Upper lobe of left lung (tissue), 6 donors: ENCODE results near the gene BACE2. TPM values are rescaled to one million over a fixed set of nuclear protein-coding genes. Genes with fewer than 3 reads are reported as not detected.

Experiments
- ATAC-seq, 2 donors: fragments of 200-7000 bp; cut with Tn5 transposase; one replicate each; pipeline ENCODE4 v1.9.1; 2022; ENCODE audit warnings: mild to moderate bottlenecking in 2 of 2, moderate library complexity in 2 of 2; ENCODE audit not compliant: low FRiP score in 2 of 2
- DNase-seq, 2 donors: peaks; one replicate each; pipeline ENCODE4 v3.0.0-alpha.2; 2019 to 2020
- H3K27ac ChIP-seq, 4 donors: fragments of 200-600 bp; sonication (generic); one replicate each; pipeline ENCODE4 v1.5.1; 2016 to 2019
- H3K27me3 ChIP-seq, 4 donors: fragments of 200-600 bp; sonication (generic); one replicate each; pipeline ENCODE4 v1.5.1; 2017 to 2019
- H3K36me3 ChIP-seq, 4 donors: fragments of 200-600 bp; sonication (generic); one replicate each; pipeline ENCODE4 v1.5.1; 2016 to 2019
- H3K4me1 ChIP-seq, 4 donors: fragments of 200-600 bp; sonication (generic); one replicate each; pipeline ENCODE4 v1.5.1; 2018 to 2019
- H3K4me3 ChIP-seq, 4 donors: fragments of 200-600 bp; sonication (generic); one replicate each; pipeline ENCODE4 v1.5.1; 2017 to 2019; ENCODE audit warnings: mild to moderate bottlenecking in 2 of 4, moderate library complexity in 1 of 4
- H3K9me3 ChIP-seq, 4 donors: fragments of 200-600 bp; sonication (generic); one replicate each; pipeline ENCODE4 v1.5.1; 2018 to 2019
- CTCF ChIP-seq, 6 experiments: fragments of 450-650 bp in 4 of 6; fragments of 200-600 bp in 2 of 6; sonication (generic) in 2 of 6; IDR thresholded peaks; one replicate each; pipeline ENCODE4 v1.5.1; 2016 to 2019; ENCODE audit warnings: antibody characterized with exemption in 6 of 6
- EP300 ChIP-seq, 4 donors: sonication (generic); formaldehyde crosslinking; IDR thresholded peaks; one replicate each; pipeline ENCODE4 v1.5.1; 2017; ENCODE audit warnings: antibody characterized with exemption in 4 of 4, control low read depth in 2 of 4
- POLR2A ChIP-seq, 4 donors: fragments of 450-650 bp; IDR thresholded peaks; one replicate each; pipeline ENCODE4 v1.5.1; 2016 to 2017; ENCODE audit warnings: antibody characterized with exemption in 4 of 4, mild to moderate bottlenecking in 2 of 4
- POLR2AphosphoS5 ChIP-seq, 2 donors: sonication (generic); formaldehyde crosslinking; IDR thresholded peaks; one replicate each; pipeline ENCODE4 v1.5.1; 2017; ENCODE audit warnings: antibody characterized with exemption in 2 of 2
- WGBS, 2 donors: methylation state at CpG; one replicate each; pipeline ENCODE4 v1.1.5; 2017 to 2018; 5-methylcytosine and 5-hydroxymethylcytosine counted together
- total RNA-seq, 6 donors: library from RNA; depleted of rRNA in 4 of 6; stranded (reverse); fragments of >200 nt in 4 of 6; gene quantifications; one replicate each; pipeline versions ENCODE4 v1.1.0 to v1.2.1, GENCODE V29; 2016 to 2021
- donor health status: DM: no; HTN: no; CAD: no; lungs with moderate emphysema.
- donor health status: DM: no; HTN: yes; CAD: no; lungs with severe emphysema.

BACE2 gene
- total RNA-seq, 6 donors from 2014 or later: 15.1 to 43.0 (median 26.3) TPM

DNA sequence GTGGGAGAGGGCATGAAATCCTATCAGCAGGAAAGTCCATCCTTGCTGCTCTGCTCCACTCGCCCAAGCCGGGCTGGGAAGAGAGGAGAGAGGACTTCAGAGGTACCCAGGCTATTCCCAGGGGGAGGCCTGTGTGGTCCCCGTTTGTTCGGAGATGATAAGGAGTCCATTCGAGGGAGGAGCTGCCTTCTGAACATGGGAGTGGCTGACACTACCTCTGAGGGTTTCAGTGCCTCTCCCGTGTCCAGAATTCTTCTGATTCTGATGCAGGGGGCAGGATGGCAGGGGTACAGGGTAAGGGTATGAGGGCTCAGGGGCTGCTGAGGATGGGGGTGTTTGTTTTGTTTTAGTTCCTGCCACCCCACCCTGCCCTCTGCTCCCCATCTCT is 40.4 kb downstream of the BACE2 start:
- WGBS, 2 donors: 80 to 86% methylated on average over 6 of the region's 6 CpGs
- H3K4me3 ChIP-seq: no peak overlapping the region

DNA sequence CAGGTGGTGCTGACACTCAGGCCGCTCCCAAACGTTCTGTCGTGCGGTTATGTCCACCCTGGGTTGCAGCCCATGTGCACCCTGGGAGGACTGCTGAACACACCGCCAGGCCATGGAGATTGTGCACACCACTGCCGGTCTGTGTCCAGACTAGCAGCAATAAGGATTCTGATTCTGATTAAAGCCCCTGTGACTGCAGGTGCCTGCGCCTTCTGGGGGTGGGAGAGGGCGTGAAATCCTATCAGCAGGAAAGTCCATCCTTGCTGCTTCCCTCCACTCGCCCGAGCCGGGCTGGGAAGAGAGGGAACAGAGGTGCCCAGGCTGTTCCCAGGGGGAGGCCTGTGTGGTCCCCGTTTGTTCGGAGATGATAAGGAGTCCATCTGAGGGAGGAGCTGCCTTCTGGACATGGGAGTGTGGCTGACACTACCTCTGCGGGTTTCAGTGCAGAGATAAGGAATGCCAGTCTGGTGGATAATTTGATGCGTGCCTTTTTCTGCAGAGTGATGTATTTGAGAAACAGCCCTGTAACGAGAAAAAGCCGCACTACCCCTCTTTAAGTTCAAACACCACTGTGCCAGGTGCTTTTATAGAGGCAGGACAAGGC is 41.2 kb downstream of the BACE2 start:
- WGBS, 2 donors: 90 to 96% methylated on average over 16 to 17 of the region's 17 CpGs
- DNase-seq (no peak), ATAC-seq (no peak)
- H3K4me3 ChIP-seq: no peak overlapping the region
- H3K4me1 ChIP-seq: peaks cover 0 to 8% (median 1%) of the 10 kb centered on the region in 4 donors
- H3K27me3 ChIP-seq: no peaks in the 10 kb centered on the region
- H3K27ac ChIP-seq: no peak overlapping the region
- H3K36me3 ChIP-seq: no peaks in the 10 kb centered on the region
- TF ChIP-seq EP300 (IDR thresholded peaks at IDR 0.05): no peak
- no peaks in the 10 kb centered on the region for H3K9me3 ChIP-seq

More for the DNA sequence above, 40.4 kb downstream of the BACE2 start:
- Histone ChIP-seq H3K9me3 (no peaks in the 10 kb centered on the region), H3K27me3 (no peaks in the 10 kb centered on the region), H3K4me1 (peaks cover 0 to 8% (median 1%) of the 10 kb centered on the region in 4 donors), H3K36me3 (no peaks in the 10 kb centered on the region), H3K27ac (peak overlapping the region in 1 of 4 donors; percentile 58)
- DNase-seq: no peak
- no peak for TF ChIP-seq POLR2A (IDR thresholded peaks at IDR 0.05)
- no peak for TF ChIP-seq EP300 (IDR thresholded peaks at IDR 0.05)
- TF ChIP-seq POLR2AphosphoS5 (IDR thresholded peaks at IDR 0.05): no peak
- no peak for TF ChIP-seq CTCF (IDR thresholded peaks at IDR 0.05)
- no peak for ATAC-seq

DNA sequence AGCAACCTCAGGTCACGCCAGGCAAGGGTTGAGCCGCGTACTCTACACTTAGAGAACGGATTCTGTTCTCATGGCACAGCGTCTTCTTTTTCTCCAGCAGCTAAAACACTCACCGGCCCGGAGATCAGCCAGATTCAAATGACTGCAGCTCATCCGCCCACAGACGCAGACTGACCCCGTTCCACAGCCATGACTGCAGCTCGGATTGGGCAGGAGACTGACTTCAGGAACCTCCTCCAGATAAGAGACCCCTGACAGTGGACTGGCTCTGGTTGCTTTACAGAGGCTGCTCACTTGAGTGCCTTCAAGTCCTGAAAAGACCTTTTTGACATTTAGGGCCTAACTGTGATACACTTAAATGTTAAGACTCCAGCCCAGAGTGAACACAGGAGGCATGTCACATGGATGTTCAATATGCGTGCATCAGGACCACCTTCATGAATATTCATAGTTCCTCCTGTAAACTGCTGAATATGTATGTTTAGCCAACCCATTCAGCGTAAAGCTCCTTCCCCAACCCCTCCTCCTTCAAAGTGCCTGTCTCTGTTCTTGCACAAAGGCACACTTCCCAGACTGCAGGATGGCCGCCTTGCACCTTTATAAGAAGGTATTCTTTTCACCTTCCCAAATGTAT is 42.6 kb downstream of the BACE2 start:
- no peak overlapping the region for H3K4me3 ChIP-seq
- no peak for ATAC-seq
- WGBS, 2 donors: 90 to 94% methylated on average over 14 of the region's 14 CpGs

DNA sequence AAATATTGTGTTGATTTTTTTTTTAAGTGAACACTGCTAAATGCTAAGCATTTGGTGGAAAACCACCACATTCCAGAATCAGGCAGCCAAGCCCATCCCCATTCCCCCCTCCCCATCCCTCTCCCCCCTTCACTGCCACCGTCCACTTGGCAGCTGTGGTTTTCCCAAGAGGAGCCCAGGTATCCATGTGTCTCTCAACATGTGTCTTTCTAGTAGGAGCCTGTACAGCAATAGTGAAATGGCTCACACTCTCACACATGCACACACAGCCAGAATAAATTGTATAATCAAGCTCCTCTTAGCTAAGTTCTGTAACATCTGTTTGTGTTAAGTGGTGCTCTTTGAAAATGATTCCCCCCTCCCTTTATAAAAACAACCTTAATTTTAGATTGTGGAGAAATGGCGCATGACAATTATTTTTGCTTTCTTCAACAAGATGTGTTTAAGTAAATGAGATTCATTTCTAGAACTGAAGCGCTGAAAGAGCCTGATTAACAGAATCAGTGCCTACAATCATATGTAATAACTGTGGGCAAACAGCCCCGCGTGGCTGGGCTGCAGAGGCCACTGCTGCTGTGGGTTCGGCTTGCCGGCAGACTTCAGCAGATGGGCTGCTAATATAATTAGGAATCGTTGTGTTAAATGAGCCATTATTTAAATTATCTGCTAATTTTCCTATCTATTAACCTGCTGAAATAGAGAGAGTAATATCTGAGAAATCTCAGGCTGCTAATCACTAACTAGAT is 43.3 kb downstream of the BACE2 start:
- H3K9me3 ChIP-seq: no peaks in the 10 kb centered on the region
- no peaks in the 10 kb centered on the region for H3K36me3 ChIP-seq
- peaks cover 0 to 8% (median 1%) of the 10 kb centered on the region in 4 donors for H3K4me1 ChIP-seq
- TF ChIP-seq EP300 (IDR thresholded peaks at IDR 0.05) (no peak), POLR2AphosphoS5 (IDR thresholded peaks at IDR 0.05) (no peak), POLR2A (IDR thresholded peaks at IDR 0.05) (no peak), CTCF (IDR thresholded peaks at IDR 0.05) (no peak)
- no peak overlapping the region for H3K27ac ChIP-seq
- WGBS, 2 donors: 90 to 94% methylated on average over 8 of the region's 8 CpGs
- DNase-seq: peak in 1 of 2 donors; percentile 43
- no peaks in the 10 kb centered on the region for H3K27me3 ChIP-seq
- H3K4me3 ChIP-seq: no peak overlapping the region
- ATAC-seq: no peak

More for the DNA sequence above, 42.6 kb downstream of the BACE2 start:
- peaks cover 0 to 8% (median 1%) of the 10 kb centered on the region in 4 donors for H3K4me1 ChIP-seq
- H3K36me3 ChIP-seq: no peaks in the 10 kb centered on the region
- no peaks in the 10 kb centered on the region for H3K27me3 ChIP-seq
- H3K9me3 ChIP-seq: no peaks in the 10 kb centered on the region
- no peak for DNase-seq
- no peak for TF ChIP-seq POLR2A (IDR thresholded peaks at IDR 0.05)
- TF ChIP-seq EP300 (IDR thresholded peaks at IDR 0.05): no peak
- TF ChIP-seq CTCF (IDR thresholded peaks at IDR 0.05): no peak
- TF ChIP-seq POLR2AphosphoS5 (IDR thresholded peaks at IDR 0.05): no peak
- H3K27ac ChIP-seq: no peak overlapping the region

DNA sequence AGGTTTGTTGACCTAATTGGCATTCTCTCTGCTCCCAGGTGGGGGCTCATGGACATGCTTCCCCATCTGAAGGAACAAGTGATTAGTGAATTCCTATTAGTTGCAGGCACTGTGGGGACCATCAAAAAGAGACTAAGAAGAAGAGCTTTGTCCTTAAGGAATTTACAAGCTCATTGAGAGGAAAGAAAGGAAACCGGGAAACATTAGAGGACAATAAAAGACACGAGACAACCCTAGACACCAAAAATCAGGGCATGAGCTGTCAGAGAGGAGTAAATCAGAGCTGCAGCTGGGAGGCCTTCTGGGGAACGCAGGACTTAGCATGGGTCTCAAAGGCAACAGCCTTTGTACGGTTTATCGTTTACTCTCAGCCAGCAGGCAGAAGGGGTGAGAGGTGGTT is 45.1 kb downstream of the BACE2 start:
- no peak for ATAC-seq
- Histone ChIP-seq H3K27ac (no peak overlapping the region), H3K9me3 (no peaks in the 10 kb centered on the region), H3K36me3 (no peaks in the 10 kb centered on the region), H3K4me1 (peaks cover 0 to 3% (median 0%) of the 10 kb centered on the region in 4 donors), H3K4me3 (no peak overlapping the region), H3K27me3 (no peaks in the 10 kb centered on the region)
- no peak for DNase-seq
- TF ChIP-seq POLR2A (IDR thresholded peaks at IDR 0.05) (no peak), EP300 (IDR thresholded peaks at IDR 0.05) (no peak), CTCF (IDR thresholded peaks at IDR 0.05) (no peak)
- WGBS, 2 donors: 94 to 96% methylated on average over 5 of the region's 5 CpGs
